Thyroid gland (tissue), 4 donors: Measurements from ENCODE around the gene IKZF1. TPM values are rescaled to one million over a fixed set of nuclear protein-coding genes. Genes with fewer than 3 reads are reported as not detected.

ENCODE experiments used
- DNase-seq, 2 donors: peaks; one replicate each; pipeline ENCODE4 v3.0.0-alpha.2; 2019
- H3K27ac ChIP-seq, 3 donors: fragments of 200-600 bp; sonication (generic); 1 replicate in 2 of 3; 2 replicates in 1 of 3; pipeline ENCODE4 v1.5.1; 2016 to 2019; ENCODE audit warnings: mild to moderate bottlenecking in 1 of 3, moderate library complexity in 1 of 3
- H3K27me3 ChIP-seq: fragments of 200-600 bp; sonication (generic); one replicate; pipeline ENCODE4 v1.5.1; 2019
- H3K36me3 ChIP-seq, 2 donors: fragments of 200-600 bp; sonication (generic); one replicate each; pipeline ENCODE4 v1.5.1; 2016 to 2019
- H3K4me1 ChIP-seq, 2 donors: fragments of 200-600 bp; sonication (generic); one replicate each; pipeline ENCODE4 v1.5.1; 2017 to 2019
- H3K4me3 ChIP-seq, 3 donors: fragments of 200-600 bp; sonication (generic); replicated peaks in 1 of 3; 1 replicate in 2 of 3; 2 replicates in 1 of 3; pipeline ENCODE4 v1.5.1; 2016; ENCODE audit warnings: mild to moderate bottlenecking in 1 of 3
- H3K9me3 ChIP-seq: fragments of 200-600 bp; sonication (generic); one replicate; pipeline ENCODE4 v1.5.1; 2017
- POLR2A ChIP-seq, 2 donors: fragments of 450-650 bp; IDR thresholded peaks; one replicate each; pipeline ENCODE4 v1.6.1; 2017; ENCODE audit warnings: antibody characterized with exemption in 2 of 2, mild to moderate bottlenecking in 2 of 2, moderate library complexity in 1 of 2
- WGBS, 2 donors: methylation state at CpG; one replicate each; pipeline ENCODE4 v1.1.5; 2017; 5-methylcytosine and 5-hydroxymethylcytosine counted together
- intact Hi-C: fragments of 100-400 bp; cut with DNase I; formaldehyde crosslinking; loops from one replicate; pipeline ENCODE4 v1.15.1; 2023
- total RNA-seq, 4 donors: library from RNA; depleted of rRNA; stranded (reverse); fragments of >200 nt; gene quantifications; one replicate each; pipeline ENCODE4 v1.2.3, GENCODE V29; 2016
- TF ChIP-seq, protein P1 (sequence below), 6 experiments: fragments of 200-600 bp in 3 of 6; fragments of 450-650 bp in 3 of 6; sonication (generic) in 3 of 6; IDR thresholded peaks; one replicate each; pipeline ENCODE4 v1.5.1; 2016 to 2019; ENCODE audit warnings: antibody characterized with exemption in 6 of 6, mild to moderate bottlenecking in 2 of 6, inconsistent platforms in 1 of 6, moderate library complexity in 1 of 6

The IKZF1 gene
- total RNA-seq, 4 donors from 2014 or later = 8.9 to 10.5 (median 9.6) TPM

DNA sequence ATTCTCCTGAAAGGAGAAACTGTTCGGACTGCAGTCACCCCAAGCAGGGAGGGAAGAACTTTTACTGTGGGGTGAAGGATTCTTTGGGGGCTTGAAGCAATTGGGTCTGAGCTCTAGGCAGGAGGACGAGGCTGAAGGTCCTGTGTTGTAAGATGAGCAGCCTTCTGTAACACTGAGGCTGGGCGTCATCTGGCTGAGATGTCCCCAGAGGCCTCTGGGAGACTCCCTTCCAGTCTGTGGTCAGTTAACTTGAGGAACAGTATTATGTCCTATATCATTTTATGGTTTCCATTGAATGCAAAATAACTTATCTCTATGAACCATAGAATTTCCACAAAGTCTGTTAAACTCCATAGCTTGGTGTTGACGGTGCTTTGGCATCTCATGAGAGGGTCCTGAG is 119.3 kb downstream of the IKZF1 start:
- Histone ChIP-seq H3K9me3 (no peaks in the 10 kb centered on the region), H3K27me3 (no peaks in the 10 kb centered on the region), H3K36me3 (no peaks in the 10 kb centered on the region), H3K4me1 (no peaks in the 10 kb centered on the region), H3K4me3 (no peak overlapping the region), H3K27ac (no peak overlapping the region)
- TF ChIP-seq POLR2A (IDR thresholded peaks at IDR 0.05) = no peak
- TF ChIP-seq, protein P1, sequence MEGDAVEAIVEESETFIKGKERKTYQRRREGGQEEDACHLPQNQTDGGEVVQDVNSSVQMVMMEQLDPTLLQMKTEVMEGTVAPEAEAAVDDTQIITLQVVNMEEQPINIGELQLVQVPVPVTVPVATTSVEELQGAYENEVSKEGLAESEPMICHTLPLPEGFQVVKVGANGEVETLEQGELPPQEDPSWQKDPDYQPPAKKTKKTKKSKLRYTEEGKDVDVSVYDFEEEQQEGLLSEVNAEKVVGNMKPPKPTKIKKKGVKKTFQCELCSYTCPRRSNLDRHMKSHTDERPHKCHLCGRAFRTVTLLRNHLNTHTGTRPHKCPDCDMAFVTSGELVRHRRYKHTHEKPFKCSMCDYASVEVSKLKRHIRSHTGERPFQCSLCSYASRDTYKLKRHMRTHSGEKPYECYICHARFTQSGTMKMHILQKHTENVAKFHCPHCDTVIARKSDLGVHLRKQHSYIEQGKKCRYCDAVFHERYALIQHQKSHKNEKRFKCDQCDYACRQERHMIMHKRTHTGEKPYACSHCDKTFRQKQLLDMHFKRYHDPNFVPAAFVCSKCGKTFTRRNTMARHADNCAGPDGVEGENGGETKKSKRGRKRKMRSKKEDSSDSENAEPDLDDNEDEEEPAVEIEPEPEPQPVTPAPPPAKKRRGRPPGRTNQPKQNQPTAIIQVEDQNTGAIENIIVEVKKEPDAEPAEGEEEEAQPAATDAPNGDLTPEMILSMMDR (IDR thresholded peaks at IDR 0.05) = no peak
- WGBS, 2 donors = 56 to 80% methylated on average over 4 of the region's 4 CpGs
- DNase-seq = no peak
- intact Hi-C loops = no loop called here

DNA sequence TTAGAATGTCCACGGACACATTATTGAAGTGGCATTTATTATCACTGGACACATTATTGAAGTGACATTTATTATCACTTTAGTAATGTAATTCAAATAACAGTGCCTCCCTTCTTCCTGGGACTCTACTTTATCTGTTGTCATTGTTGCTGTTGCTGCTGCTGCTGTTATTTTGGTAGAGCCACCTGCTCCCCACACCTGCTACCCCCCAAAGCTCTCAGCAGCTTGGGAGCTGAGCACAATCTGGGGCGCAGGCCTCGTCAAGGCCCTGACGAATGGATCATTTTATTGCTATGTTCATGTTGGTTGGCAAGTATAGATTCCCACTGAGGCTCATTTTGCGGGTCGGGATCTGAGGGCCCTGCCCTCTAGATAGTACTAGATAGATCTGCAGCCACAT is 120.8 kb downstream of the IKZF1 start:
- H3K27me3 ChIP-seq = no peaks in the 10 kb centered on the region
- H3K9me3 ChIP-seq = no peaks in the 10 kb centered on the region
- TF ChIP-seq POLR2A (IDR thresholded peaks at IDR 0.05) = no peak
- TF ChIP-seq, protein P1 (IDR thresholded peaks at IDR 0.05) = no peak
- no peaks in the 10 kb centered on the region for H3K4me1 ChIP-seq
- no peak overlapping the region for H3K4me3 ChIP-seq
- no peak overlapping the region for H3K27ac ChIP-seq
- no peak for DNase-seq
- no peaks in the 10 kb centered on the region for H3K36me3 ChIP-seq
- intact Hi-C loops = no loop called here
- 88 to 89% methylated on average over 6 of the region's 6 CpGs for WGBS, 2 donors

DNA sequence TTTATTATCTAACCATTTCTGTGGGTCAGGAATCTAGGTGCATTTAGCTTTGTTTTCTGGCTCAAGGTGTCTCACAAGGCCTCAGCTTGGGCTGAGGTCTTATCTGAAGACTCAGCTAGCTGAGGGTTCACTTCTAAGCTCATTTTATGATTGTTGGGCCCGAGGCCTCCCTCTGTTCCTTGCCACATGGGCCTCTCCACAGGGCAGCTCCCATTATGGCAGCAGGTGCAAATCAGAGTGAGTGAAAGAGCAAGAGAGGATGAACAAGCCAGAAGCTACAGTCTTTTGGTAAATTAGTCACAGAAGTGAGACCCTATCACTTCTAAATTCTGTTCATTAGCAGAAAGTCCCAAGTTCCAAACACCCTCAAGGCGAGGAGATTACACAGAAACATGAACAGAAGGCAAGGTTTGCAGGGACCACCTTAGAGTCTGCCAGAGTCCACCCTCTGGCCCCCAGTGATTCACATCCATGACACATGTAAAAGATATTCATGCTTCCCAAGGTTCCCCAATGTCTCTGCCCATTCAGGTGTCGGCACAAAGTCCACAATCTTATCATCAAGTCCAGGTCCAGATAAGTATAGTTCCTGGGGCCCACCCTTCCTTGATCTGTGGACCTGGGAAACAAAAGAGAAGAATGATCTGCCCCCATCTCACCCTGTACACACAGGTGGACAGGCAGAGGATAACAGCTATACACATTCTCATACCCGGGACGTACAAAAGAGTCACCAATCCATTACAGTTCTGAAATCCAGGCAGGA is 121.9 kb downstream of the IKZF1 start:
- Histone ChIP-seq H3K4me1 (no peaks in the 10 kb centered on the region), H3K9me3 (no peaks in the 10 kb centered on the region), H3K4me3 (no peak overlapping the region), H3K27me3 (no peaks in the 10 kb centered on the region), H3K27ac (no peak overlapping the region), H3K36me3 (no peaks in the 10 kb centered on the region)
- DNase-seq = no peak
- intact Hi-C loops = no loop called here
- 90 to 95% methylated on average over 5 of the region's 5 CpGs for WGBS, 2 donors
- no peak for TF ChIP-seq POLR2A (IDR thresholded peaks at IDR 0.05)
- TF ChIP-seq, protein P1 (IDR thresholded peaks at IDR 0.05) = no peak

DNA sequence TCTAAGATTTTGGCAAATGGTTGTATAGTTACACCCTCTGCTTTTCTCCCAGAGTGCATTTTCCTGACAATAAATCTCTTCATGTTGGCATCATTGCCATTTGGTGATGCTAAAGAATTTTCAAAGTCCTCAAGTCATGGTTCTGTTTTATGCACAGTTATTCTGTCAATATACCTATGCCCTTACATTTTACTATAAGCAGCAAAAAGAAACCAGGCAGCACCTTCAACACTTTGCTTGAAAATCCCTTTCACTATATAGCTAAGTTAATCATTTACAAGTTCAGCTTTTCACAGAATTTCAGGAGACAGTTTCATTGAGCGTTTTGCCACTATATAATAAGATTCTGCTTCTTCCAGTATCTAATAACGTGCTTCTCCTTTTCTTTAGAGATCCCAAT is 123.0 kb downstream of the IKZF1 start:
- DNase-seq = no peak
- H3K27me3 ChIP-seq = no peaks in the 10 kb centered on the region
- no peaks in the 10 kb centered on the region for H3K4me1 ChIP-seq
- no peak overlapping the region for H3K4me3 ChIP-seq
- TF ChIP-seq POLR2A (IDR thresholded peaks at IDR 0.05) = no peak
- TF ChIP-seq, protein P1 (IDR thresholded peaks at IDR 0.05) = no peak
- H3K9me3 ChIP-seq = no peaks in the 10 kb centered on the region
- H3K36me3 ChIP-seq = no peaks in the 10 kb centered on the region
- intact Hi-C loops = no loop called here
- WGBS, 2 donors = 87% methylated on average over 2 of the region's 2 CpGs
- no peak overlapping the region for H3K27ac ChIP-seq

DNA sequence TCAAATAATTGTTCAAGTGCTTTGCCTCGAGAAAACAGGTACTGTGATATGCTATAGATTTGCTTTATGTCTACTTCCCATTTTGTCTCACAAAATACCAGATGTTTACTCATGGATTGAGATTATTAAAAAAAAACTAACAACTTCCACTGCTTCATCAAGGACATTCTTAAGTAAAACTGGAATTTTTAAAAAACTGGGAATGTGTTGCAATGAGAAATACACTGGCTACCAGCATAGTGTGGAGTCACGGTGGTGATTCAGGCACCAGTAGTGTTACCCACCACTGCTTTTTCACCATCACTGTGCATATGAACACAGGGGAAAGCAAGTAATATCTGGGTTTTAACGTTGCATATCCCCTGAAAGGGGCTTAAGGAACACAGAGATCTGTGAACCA is 124.4 kb downstream of the IKZF1 start:
- H3K27me3 ChIP-seq = no peaks in the 10 kb centered on the region
- H3K9me3 ChIP-seq = no peaks in the 10 kb centered on the region
- no peak for DNase-seq
- TF ChIP-seq, protein P1 (IDR thresholded peaks at IDR 0.05) = no peak
- no peak for TF ChIP-seq POLR2A (IDR thresholded peaks at IDR 0.05)
- H3K4me1 ChIP-seq = no peaks in the 10 kb centered on the region
- H3K27ac ChIP-seq = no peak overlapping the region
- no peak overlapping the region for H3K4me3 ChIP-seq
- WGBS, 2 donors = 71 to 81% methylated on average over 3 of the region's 3 CpGs
- no peaks in the 10 kb centered on the region for H3K36me3 ChIP-seq
- intact Hi-C loops = no loop called here
